ELF-1 (cell line): Measurements from ENCODE around the gene JUND.

ENCODE experiments used
- DNase-seq: peaks from one replicate; pipeline ENCODE4 v3.0.0-alpha.2; 2016; ENCODE audit warnings: low read depth, low spot score

JUND gene

GRCh38 chr19:18239303-18239702 is 42.1 kb downstream of the JUND start:
- DNase-seq: peak; percentile 34

- no peak for DNase-seq
These were observed 47.2 kb downstream of the JUND start for GRCh38 chr19:18234194-18234593.

GRCh38 chr19:18233224-18233825 is 48.1 kb downstream of the JUND start:
- peak; percentile 89 for DNase-seq

GRCh38 chr19:18232540-18233223 is 48.7 kb downstream of the JUND start:
- DNase-seq: peak; percentile 89

GRCh38 chr19:18231775-18232174 is 49.6 kb downstream of the JUND start:
- DNase-seq: no peak

- DNase-seq: no peak
These were observed 50.3 kb downstream of the JUND start for GRCh38 chr19:18230941-18231734.

GRCh38 chr19:18229915-18230314 is 51.5 kb downstream of the JUND start:
- no peak for DNase-seq
